Stimulated activated effector memory CD8-positive, alpha-beta T cell treated with anti-CD3 and anti-CD28 coated beads, Interleukin-12 subunit alpha, Interleukin-12 subunit beta, amount 100 ng/mL, for 72 hours (primary cell): ENCODE results near the gene RNU4-1.
A peak's percentile ranks its signal among the peaks of the same experiment; 100 is the strongest.

ENCODE experiments used
- ATAC-seq: fragments of 150-1000 bp; cut with Tn5 transposase; 2 replicates; pipeline ENCODE4 v1.10.0; 2021
- DNase-seq, 2 donors: peaks; one replicate each; pipeline ENCODE4 v3.0.0; 2021 to 2022; ENCODE audit warnings: low spot score in 2 of 2
- H3K27ac Mint-ChIP-seq: one replicate; pipeline ENCODE4 v1.8.0; 2022; ENCODE audit warnings: mild to moderate bottlenecking, mixed read lengths
- H3K36me3 Mint-ChIP-seq: one replicate; pipeline ENCODE4 v1.8.0; 2022; ENCODE audit warnings: mild to moderate bottlenecking, mixed read lengths
- H3K4me1 Mint-ChIP-seq: one replicate; pipeline ENCODE4 v1.8.0; 2022; ENCODE audit warnings: mixed read lengths
- H3K4me3 Mint-ChIP-seq: one replicate; pipeline ENCODE4 v1.8.0; 2022; ENCODE audit warnings: mild to moderate bottlenecking, mixed read lengths
- H3K9me3 Mint-ChIP-seq: one replicate; pipeline ENCODE4 v1.8.0; 2022; ENCODE audit warnings: mixed read lengths

The RNU4-1 gene

GRCh38 chr12:120266180-120266870, 26.7 kb downstream of the RNU4-1 start:
- Mint-ChIP-seq H3K36me3 (no peaks in the 10 kb centered on the region), H3K27ac (peak overlapping the region; percentile 65), H3K9me3 (no peaks in the 10 kb centered on the region), H3K4me3 (peak overlapping the region; percentile 94), H3K4me1 (peaks cover 44% of the 10 kb centered on the region)
- ATAC-seq (no peak), DNase-seq (no peak)

- Mint-ChIP-seq H3K27ac (peak within 1 kb of the TSS; percentile 96), H3K9me3 (no peaks in the 10 kb centered on the region), H3K36me3 (no peaks in the 10 kb centered on the region), H3K4me3 (peak within 1 kb of the TSS; percentile 94), H3K4me1 (peaks cover 49% of the 10 kb centered on the region)
- DNase-seq, result peak; percentile 94 to 97
- ATAC-seq, result peak; percentile 84
Measured at GRCh38 chr12:120265473-120266179, 27.4 kb downstream of the RNU4-1 start, which contains the start of gene PXN. TSS of gene PXN (minus strand) at chr12:120265730. CDS start at chr12:120265629, 101 bp downstream.

GRCh38 chr12:120264904-120265472, 28.0 kb downstream of the RNU4-1 start:
- DNase-seq (no peak), ATAC-seq (no peak)
- peak overlapping the region; percentile 94 for H3K4me3 Mint-ChIP-seq
- H3K9me3 Mint-ChIP-seq, result no peaks in the 10 kb centered on the region
- H3K36me3 Mint-ChIP-seq, result no peaks in the 10 kb centered on the region
- H3K27ac Mint-ChIP-seq, result peak overlapping the region; percentile 96
- peaks cover 55% of the 10 kb centered on the region for H3K4me1 Mint-ChIP-seq

GRCh38 chr12:120264086-120264903, 28.7 kb downstream of the RNU4-1 start:
- DNase-seq (no peak), ATAC-seq (no peak)
- Mint-ChIP-seq H3K4me3 (peak overlapping the region; percentile 94), H3K36me3 (peaks cover 4% of the 10 kb centered on the region), H3K4me1 (peaks cover 62% of the 10 kb centered on the region), H3K27ac (peak overlapping the region; percentile 96), H3K9me3 (no peaks in the 10 kb centered on the region)

- Mint-ChIP-seq H3K4me1 (peaks cover 64% of the 10 kb centered on the region), H3K36me3 (peaks cover 7% of the 10 kb centered on the region), H3K4me3 (peak overlapping the region; percentile 94), H3K27ac (peak overlapping the region; percentile 96), H3K9me3 (no peaks in the 10 kb centered on the region)
- no peak for DNase-seq
- no peak for ATAC-seq
Measured at GRCh38 chr12:120263748-120264085, 29.3 kb downstream of the RNU4-1 start.

- DNase-seq, result no peak
- ATAC-seq, result no peak
- Mint-ChIP-seq H3K9me3 (no peaks in the 10 kb centered on the region), H3K36me3 (peaks cover 7% of the 10 kb centered on the region), H3K27ac (peak overlapping the region; percentile 96), H3K4me3 (peak overlapping the region; percentile 94), H3K4me1 (peaks cover 70% of the 10 kb centered on the region)
Measured at GRCh38 chr12:120262852-120263747, 29.9 kb downstream of the RNU4-1 start.

- peak overlapping the region; percentile 94 for H3K4me3 Mint-ChIP-seq
- H3K36me3 Mint-ChIP-seq, result peaks cover 7% of the 10 kb centered on the region
- no peaks in the 10 kb centered on the region for H3K9me3 Mint-ChIP-seq
- peak; percentile 62 for ATAC-seq
- H3K4me1 Mint-ChIP-seq, result peaks cover 79% of the 10 kb centered on the region
- peak overlapping the region; percentile 96 for H3K27ac Mint-ChIP-seq
- DNase-seq, result peak in 1 of 2 donors; percentile 68
Measured at GRCh38 chr12:120261951-120262851, 30.8 kb downstream of the RNU4-1 start.

- ATAC-seq (no peak), DNase-seq (no peak)
- H3K4me1 Mint-ChIP-seq, result peaks cover 85% of the 10 kb centered on the region
- peak overlapping the region; percentile 80 for H3K27ac Mint-ChIP-seq
- no peak overlapping the region for H3K4me3 Mint-ChIP-seq
- H3K36me3 Mint-ChIP-seq, result peaks cover 7% of the 10 kb centered on the region
- no peaks in the 10 kb centered on the region for H3K9me3 Mint-ChIP-seq
Measured at GRCh38 chr12:120260607-120261006, 32.4 kb downstream of the RNU4-1 start.

- H3K36me3 Mint-ChIP-seq, result peaks cover 13% of the 10 kb centered on the region
- peaks cover 88% of the 10 kb centered on the region for H3K4me1 Mint-ChIP-seq
- no peak for ATAC-seq
- peak overlapping the region; percentile 80 for H3K27ac Mint-ChIP-seq
- DNase-seq, result no peak
- no peaks in the 10 kb centered on the region for H3K9me3 Mint-ChIP-seq
- H3K4me3 Mint-ChIP-seq, result no peak overlapping the region
Measured at GRCh38 chr12:120259418-120260202, 33.4 kb downstream of the RNU4-1 start.

GRCh38 chr12:120258323-120258896, 34.6 kb downstream of the RNU4-1 start:
- no peak overlapping the region for H3K4me3 Mint-ChIP-seq
- ATAC-seq, result no peak
- H3K4me1 Mint-ChIP-seq, result peaks cover 88% of the 10 kb centered on the region
- H3K36me3 Mint-ChIP-seq, result peaks cover 14% of the 10 kb centered on the region
- H3K27ac Mint-ChIP-seq, result peak overlapping the region; percentile 51
- H3K9me3 Mint-ChIP-seq, result no peaks in the 10 kb centered on the region
- no peak for DNase-seq

- H3K36me3 Mint-ChIP-seq, result peaks cover 16% of the 10 kb centered on the region
- DNase-seq (no peak), ATAC-seq (no peak)
- H3K9me3 Mint-ChIP-seq, result no peaks in the 10 kb centered on the region
- peaks cover 88% of the 10 kb centered on the region for H3K4me1 Mint-ChIP-seq
- H3K4me3 Mint-ChIP-seq, result no peak overlapping the region
- H3K27ac Mint-ChIP-seq, result peak overlapping the region; percentile 51
Measured at GRCh38 chr12:120257041-120257821, 35.8 kb downstream of the RNU4-1 start.

- DNase-seq (no peak), ATAC-seq (no peak)
- no peaks in the 10 kb centered on the region for H3K9me3 Mint-ChIP-seq
- peaks cover 89% of the 10 kb centered on the region for H3K4me1 Mint-ChIP-seq
- peaks cover 20% of the 10 kb centered on the region for H3K36me3 Mint-ChIP-seq
- H3K4me3 Mint-ChIP-seq, result no peak overlapping the region
- H3K27ac Mint-ChIP-seq, result peak overlapping the region; percentile 61
Measured at GRCh38 chr12:120254809-120255208, 38.2 kb downstream of the RNU4-1 start.
